ENCODE data around the gene ZMPSTE24. TPM values are rescaled to one million over a fixed set of nuclear protein-coding genes. Genes with fewer than 3 reads are reported as not detected.
"Not testable (repeated sequence)": the region's sequence is repeated elsewhere in the genome, so short reads cannot be mapped to it uniquely, and the experiment has no call there.

ZMPSTE24 gene
- polyA plus RNA-seq, 1 donor: 23.9 TPM

DNA sequence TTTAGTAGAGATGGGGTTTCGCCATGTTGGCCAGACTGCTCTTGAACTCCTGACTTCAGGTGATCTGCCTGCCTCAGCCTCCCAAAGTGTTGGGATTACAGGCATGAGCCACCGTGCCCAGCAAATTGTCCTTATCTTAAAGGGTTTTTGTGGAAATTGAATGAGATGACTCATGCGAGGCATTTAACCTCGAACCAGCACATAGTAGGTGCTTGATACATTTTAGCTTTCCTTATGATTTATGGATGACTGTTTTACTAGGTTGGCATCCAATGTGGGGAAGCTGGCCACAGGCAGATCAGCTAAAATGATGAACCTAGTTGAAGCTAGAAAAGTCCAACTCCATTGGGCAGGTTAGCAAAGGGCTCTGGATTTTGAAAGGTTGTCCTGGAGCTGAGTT lies 60.4 kb downstream of the ZMPSTE24 start:
- DNase-seq (ENCODE audit: low read depth): no peak

DNA sequence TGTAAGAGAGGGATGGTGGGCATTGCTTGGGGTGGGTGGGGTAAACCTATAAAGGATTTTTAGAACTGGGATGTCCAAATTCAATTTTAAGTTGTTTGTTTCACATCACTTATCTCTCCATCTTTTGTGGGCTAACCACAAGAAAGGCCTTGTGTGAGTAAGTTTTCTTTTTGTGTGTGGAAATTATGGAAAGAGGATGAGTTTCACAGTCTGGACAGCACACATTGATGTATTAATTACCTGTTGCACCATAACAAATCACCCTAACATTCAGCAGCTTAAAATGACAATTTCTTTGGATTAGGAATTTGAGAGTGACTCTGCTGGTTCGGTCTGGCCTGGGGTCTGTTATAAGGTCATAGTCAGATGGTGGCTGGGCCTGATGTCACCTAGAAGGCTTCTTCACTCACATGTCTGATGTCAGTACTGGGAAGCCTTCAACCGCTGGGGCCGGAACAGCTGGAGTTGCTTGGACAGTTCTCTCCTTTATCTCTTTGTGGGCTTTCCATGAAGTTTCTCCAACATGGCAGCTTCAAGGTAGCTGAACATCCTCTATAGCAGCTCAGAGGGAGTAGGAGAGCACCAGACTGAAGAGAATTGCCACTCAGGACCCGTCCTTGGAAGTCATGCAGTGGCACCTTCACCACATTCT lies 61.1 kb downstream of the ZMPSTE24 start:
- DNase-seq (ENCODE audit: low read depth): no peak

DNA sequence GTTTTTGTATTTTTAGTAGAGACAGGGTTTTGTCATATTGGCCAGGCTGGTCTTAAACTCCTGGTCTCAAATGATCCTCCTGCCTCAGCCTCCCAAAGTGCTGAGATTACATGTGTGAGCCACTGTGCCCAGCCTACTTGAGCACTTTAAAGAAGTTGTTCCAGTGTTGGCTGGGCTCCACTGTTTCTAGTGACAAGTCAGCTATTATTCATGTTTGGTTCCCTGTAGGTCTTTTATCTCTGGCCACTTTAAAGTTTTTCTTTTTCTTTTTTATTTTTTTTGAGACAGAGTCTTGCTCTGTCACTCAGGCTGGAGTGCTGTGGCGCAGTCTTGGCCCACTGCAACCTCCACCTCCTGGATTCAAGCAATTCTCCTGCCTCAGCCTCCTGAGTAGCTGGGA lies 73.4 kb downstream of the ZMPSTE24 start:
- not testable (repeated sequence) for DNase-seq (ENCODE audit: low read depth)

DNA sequence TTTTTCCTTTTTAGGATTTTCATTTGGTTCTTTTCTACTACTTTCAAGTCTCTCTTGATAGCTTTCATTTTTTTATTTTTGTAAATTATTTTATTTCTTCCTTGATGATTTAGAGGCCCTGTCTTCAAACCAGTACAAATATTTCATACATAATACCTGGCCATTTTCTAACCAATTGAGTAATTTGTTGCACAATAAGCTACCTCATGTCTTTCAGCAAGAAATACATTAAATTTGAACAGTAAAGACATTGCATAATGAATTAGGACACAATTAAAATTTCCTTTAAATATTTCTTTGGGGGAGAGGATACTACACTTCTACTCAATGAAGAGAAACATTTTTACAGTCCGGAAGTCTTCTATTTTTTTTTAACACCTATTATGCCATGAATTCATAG lies 74.7 kb downstream of the ZMPSTE24 start:
- no peak for DNase-seq (ENCODE audit: low read depth)

DNA sequence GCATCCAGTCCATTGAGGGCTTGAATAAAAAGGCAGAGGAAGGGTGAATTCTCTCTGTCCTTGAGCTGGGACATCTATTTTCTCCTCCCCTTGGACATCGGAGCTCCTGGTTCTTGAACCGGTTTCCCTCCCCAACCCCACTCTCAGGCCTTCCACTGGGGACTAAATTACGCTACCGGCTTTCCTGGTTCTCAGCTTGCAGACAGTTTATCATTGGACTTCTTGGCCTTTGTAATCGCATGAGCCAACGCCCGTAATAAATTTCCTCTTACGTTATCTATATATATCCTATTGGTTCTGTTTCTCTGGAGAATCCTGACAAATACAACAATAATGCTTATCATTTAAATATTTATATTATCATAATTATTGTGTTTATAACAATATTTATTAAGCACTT lies 79.4 kb downstream of the ZMPSTE24 start:
- DNase-seq (ENCODE audit: low read depth): no peak

DNA sequence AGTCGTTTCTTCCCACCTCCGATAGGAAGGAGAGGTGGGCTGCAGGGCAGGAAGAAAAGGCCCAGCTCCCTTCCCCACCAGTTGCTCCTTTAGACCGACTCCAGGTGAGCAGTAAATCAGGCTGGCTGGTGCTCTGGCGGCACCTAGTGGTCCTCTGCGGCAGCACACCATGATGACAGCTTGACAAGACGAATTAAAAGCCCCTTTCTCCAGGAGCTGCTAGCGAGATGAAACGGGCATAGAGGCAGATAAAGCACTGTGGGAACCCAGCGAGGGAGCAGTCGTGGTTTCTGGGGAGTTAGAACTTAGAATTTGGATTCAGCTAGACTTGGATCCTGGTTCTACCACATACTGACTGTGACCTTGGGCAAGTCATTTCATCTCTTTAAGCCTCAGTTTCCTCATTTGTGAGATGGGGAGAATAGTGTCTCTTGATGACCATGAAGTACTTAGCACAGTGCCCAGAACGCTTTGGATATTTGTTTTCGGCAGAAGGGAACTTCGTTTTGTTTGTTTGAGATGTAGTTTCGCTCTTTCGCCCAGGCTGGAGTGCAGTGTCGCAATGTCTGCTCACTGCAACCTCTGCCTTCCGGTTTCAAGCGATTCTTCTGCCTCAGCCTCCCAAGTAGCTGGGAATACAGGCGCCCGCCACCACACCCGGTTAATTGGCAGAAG lies 80.8 kb downstream of the ZMPSTE24 start:
- no peak for DNase-seq (ENCODE audit: low read depth)

DNA sequence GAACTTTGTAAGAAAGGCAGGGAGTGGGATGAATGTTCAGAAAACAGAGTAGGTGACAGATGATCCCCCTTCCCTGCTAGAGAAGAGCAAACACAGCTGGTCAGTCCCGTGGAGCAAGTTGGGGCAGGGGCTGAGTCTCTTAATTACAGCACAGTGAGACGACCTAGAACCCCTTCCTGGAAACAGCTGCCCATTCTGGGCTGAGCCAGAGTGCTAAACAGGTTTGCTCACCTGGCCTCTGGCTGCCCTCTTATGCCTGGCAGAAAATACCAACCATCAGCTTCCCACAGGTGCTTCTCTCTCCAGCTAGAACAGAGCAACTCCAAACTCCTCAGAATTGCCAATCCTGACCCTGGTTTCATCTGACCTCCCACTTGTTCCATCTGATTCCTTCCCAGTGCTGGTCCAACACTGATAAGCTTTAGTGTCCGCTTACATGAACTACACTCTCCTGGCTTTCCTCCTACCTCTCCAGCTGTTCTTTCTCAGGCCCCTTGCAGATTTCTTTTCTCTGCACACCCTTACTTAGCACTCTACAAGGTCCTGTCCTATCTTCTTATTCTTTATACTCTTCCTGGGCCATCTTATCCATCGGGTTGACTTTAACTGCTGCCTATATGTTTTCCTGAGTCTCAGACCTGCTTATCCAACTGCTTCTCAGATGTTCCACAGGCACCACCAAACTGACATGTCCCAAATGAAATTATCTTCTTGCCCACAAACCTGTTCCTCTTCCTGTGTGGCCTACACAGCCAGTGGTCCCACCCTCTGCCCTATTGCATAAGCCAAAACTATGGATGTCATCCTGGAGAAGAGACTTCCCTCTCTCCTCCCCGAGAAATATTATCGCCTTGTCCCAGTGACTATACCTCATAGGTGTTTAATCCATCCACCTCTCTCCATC lies 81.6 kb downstream of the ZMPSTE24 start:
- DNase-seq (ENCODE audit: low read depth): no peak

DNA sequence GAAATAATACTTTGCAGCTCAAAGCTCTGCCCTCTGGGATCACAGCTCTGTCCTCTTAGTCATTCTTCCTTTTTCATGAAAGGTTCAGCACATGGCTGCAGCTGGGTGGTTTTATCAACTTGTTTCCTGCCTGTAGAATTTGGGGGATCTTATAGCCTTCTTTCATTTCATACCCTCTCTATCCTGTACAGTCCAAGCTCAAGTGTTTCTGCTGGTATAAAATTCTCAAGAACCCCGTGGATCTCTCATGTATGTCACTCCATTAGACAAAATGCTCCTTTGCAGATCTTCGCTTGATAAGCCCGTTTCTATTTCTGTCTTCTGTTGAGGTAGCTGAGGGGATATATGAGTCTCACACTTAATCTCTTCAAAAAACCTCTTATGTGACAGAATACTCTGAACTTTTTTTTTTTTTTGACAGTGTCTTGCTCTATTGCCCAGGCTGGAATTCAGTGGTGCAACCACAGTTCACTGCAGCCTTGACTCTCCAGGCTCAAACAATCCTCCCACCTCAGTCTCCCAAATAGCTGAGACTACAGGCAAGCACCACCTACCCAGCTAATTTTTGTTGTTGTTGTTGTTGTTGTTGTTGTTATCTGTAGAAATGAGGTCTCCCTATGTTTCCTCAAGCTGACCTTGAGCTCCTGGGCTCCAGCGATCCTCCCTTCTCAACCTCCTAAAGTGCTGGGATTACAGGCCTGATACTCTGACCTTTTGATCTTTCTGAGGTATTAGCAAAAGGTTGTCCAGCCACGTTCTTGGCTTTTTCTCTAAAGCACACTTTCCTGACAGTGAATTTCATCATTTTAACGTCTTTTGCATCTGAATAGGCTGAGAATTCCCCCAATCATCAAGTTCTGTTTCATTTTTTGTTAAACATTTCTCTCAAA lies 83.7 kb downstream of the ZMPSTE24 start:
- DNase-seq (ENCODE audit: low read depth): no peak

DNA sequence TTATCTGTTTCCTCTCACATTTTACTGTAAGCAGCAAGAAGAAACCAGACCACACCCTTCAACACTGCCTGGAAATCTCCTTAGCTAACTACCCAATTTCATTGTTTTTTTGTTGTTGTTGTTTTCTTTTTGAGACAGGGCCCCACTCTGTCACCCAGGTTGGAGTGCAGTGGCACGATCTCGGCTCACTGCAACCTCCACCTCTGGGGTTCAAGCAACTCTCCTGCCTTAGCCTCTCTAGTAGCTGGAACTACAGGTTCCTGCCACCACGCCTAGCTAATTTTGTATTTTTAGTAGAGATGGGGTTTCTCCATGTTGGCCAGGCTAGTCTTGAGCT lies 84.3 kb downstream of the ZMPSTE24 start:
- not testable (repeated sequence) for DNase-seq (ENCODE audit: low read depth)

Other genes starting within 250 kb of the ZMPSTE24 start
- gene CAP1, start 217.5 kb upstream of the ZMPSTE24 start, polyA plus RNA-seq (ENCODE audit: insufficient read length): 72.1 TPM
- gene PPT1, start 161.0 kb upstream of the ZMPSTE24 start, polyA plus RNA-seq (ENCODE audit: insufficient read length): 35.2 TPM
- gene RLF, start 96.8 kb upstream of the ZMPSTE24 start, polyA plus RNA-seq (ENCODE audit: insufficient read length): 13.3 TPM
- gene TMCO2, start 10.3 kb upstream of the ZMPSTE24 start, polyA plus RNA-seq (ENCODE audit: insufficient read length): not detected
- 1.6 TPM for gene COL9A2, start 59.0 kb downstream of the ZMPSTE24 start, polyA plus RNA-seq (ENCODE audit: insufficient read length)
- 15.1 TPM for gene SMAP2, start 115.5 kb downstream of the ZMPSTE24 start, polyA plus RNA-seq (ENCODE audit: insufficient read length)
- 3.1 TPM for gene ZFP69B, start 192.2 kb downstream of the ZMPSTE24 start, polyA plus RNA-seq (ENCODE audit: insufficient read length)
- 5.8 TPM for gene ZFP69, start 219.1 kb downstream of the ZMPSTE24 start, polyA plus RNA-seq (ENCODE audit: insufficient read length)